PC-9 (cell line): ENCODE results near the gene SERPINI1. TPM values are rescaled to one million over a fixed set of nuclear protein-coding genes. Genes with fewer than 3 reads are reported as not detected.

ENCODE experiments used
- BruUV-seq: library from RNA; stranded (reverse); fragments of 400-500 nt; replicated peaks from 2 replicates; lab custom pipeline; 2021; lab: Mats Ljungman, UMichigan
- CTCF ChIA-PET: fragments of 300-600 bp; sonication (Branson Sonifier 250); formaldehyde crosslinking; loops from one replicate; lab custom pipeline; 2022; ENCODE audit warnings: antibody characterized with exemption; lab: Charles Lee
- POLR2A ChIA-PET: fragments of 300-600 bp; sonication (Branson Sonifier 250); formaldehyde crosslinking; loops from one replicate; lab custom pipeline; 2022; ENCODE audit warnings: antibody characterized with exemption; ENCODE audit not compliant: unreplicated experiment; lab: Charles Lee
- DNase-seq, 2 experiments: peaks; one replicate each; pipeline versions ENCODE4 v3.0.0 to v3.0.0-alpha.2; 2015 to 2022; ENCODE audit warnings: mixed read lengths in 1 of 2
- H2AFZ ChIP-seq: fragments of 200-600 bp; sonication (generic); 2 replicates; pipeline ENCODE4 v1.8.1; 2017; ENCODE audit warnings: antibody characterized with exemption
- H3F3A ChIP-seq: fragments of 200-600 bp; sonication (generic); 2 replicates; pipeline ENCODE4 v1.8.1; 2017; ENCODE audit warnings: antibody characterized with exemption, mild to moderate bottlenecking, low read depth; ENCODE audit not compliant: insufficient read depth
- H3K27ac ChIP-seq: fragments of 200-600 bp; sonication (generic); 2 replicates; pipeline ENCODE4 v1.6.1; 2016; ENCODE audit warnings: mixed run types
- H3K27me3 ChIP-seq: fragments of 200-600 bp; sonication (generic); 2 replicates; pipeline ENCODE4 v1.6.1; 2016; ENCODE audit warnings: low read depth, mixed run types; ENCODE audit not compliant: insufficient read depth
- H3K36me3 ChIP-seq: fragments of 200-600 bp; sonication (generic); 2 replicates; pipeline ENCODE4 v1.6.1; 2016; ENCODE audit warnings: low read depth, mixed run types
- H3K4me1 ChIP-seq: fragments of 200-600 bp; sonication (generic); replicated peaks from 2 replicates; pipeline ENCODE4 v1.6.1; 2016; ENCODE audit warnings: mixed run types; ENCODE audit not compliant: insufficient read depth
- H3K4me2 ChIP-seq: fragments of 200-600 bp; sonication (generic); 2 replicates; pipeline ENCODE4 v1.6.1; 2017; ENCODE audit warnings: mixed run types
- H3K4me3 ChIP-seq: fragments of 200-600 bp; sonication (generic); 2 replicates; pipeline ENCODE4 v1.6.1; 2016; ENCODE audit warnings: mixed run types
- H3K79me2 ChIP-seq: fragments of 200-600 bp; sonication (generic); 2 replicates; pipeline ENCODE4 v1.6.1; 2017; ENCODE audit warnings: low read depth, mixed run types
- H3K9me2 ChIP-seq: fragments of 200-600 bp; sonication (generic); 2 replicates; pipeline ENCODE4 v1.8.1; 2017; ENCODE audit warnings: mild to moderate bottlenecking; ENCODE audit not compliant: insufficient read depth
- H3K9me3 ChIP-seq: fragments of 200-600 bp; sonication (generic); 2 replicates; pipeline ENCODE4 v1.8.1; 2016; ENCODE audit warnings: low read depth; ENCODE audit not compliant: insufficient read depth
- H4K20me1 ChIP-seq: fragments of 200-600 bp; sonication (generic); 2 replicates; pipeline ENCODE4 v1.8.1; 2017; ENCODE audit not compliant: insufficient read depth
- CTCF ChIP-seq: fragments of 200-600 bp; sonication (generic); conservative IDR thresholded peaks from 2 replicates; pipeline ENCODE4 v1.6.1; 2017; ENCODE audit warnings: mixed run types, antibody characterized with exemption, mild to moderate bottlenecking, moderate library complexity
- EZH2 ChIP-seq: fragments of 200-600 bp; sonication (generic); IDR thresholded peaks from 2 replicates; pipeline ENCODE4 v1.8.0; 2017; ENCODE audit warnings: antibody characterized with exemption, low read depth
- intact Hi-C: fragments of 100-400 bp; cut with micrococcal nuclease; formaldehyde crosslinking; loops from one replicate; pipeline ENCODE4 v1.10.0; 2022; ENCODE audit not compliant: unreplicated experiment
- total RNA-seq: library from RNA; stranded (reverse); gene quantifications from 2 replicates; pipeline ENCODE4 v1.2.3, GENCODE V29; 2021

The SERPINI1 gene
- total RNA-seq, 1 experiment from 2014 or later: 2.4 TPM

GRCh38 chr3:167734498-167735232, 856 bp upstream of the SERPINI1 start, which contains the start of gene PDCD10:
PDCD10 (minus strand) TSS chr3:167734892; CDS start chr3:167720157, 14,735 bp downstream.
- POLR2A ChIA-PET: interaction anchor here (0.6 kb wide), 1 partner anchor 9 kb away, joined by 3 read pairs; no protein-coding TSS in a partner anchor

GRCh38 chr3:167736264-167736787, 805 bp downstream of the SERPINI1 start:
- H3F3A ChIP-seq: peaks cover 11% of the 10 kb centered on the region; the same call in 1 of the 2 replicates
- H4K20me1 ChIP-seq: peaks cover 14% of the 10 kb centered on the region
- no peak overlapping the region for H3K27ac ChIP-seq
- H3K36me3 ChIP-seq: no peaks in the 10 kb centered on the region
- H3K27me3 ChIP-seq: no peaks in the 10 kb centered on the region
- BruUV-seq: no TSS peak
- TF ChIP-seq CTCF (no peak), EZH2 (no peak)
- no peak for DNase-seq
- H2AFZ ChIP-seq: peak overlapping the region; percentile 98
- ChIA-PET CTCF (no interaction called here), POLR2A (interaction anchor here (0.5 kb wide), 1 partner anchor 786 kb away, joined by 3 read pairs; no protein-coding TSS in a partner anchor)
- H3K9me2 ChIP-seq: no peaks in the 10 kb centered on the region
- H3K4me1 ChIP-seq: peaks cover 29% of the 10 kb centered on the region
- H3K79me2 ChIP-seq: peaks cover 30% of the 10 kb centered on the region
- H3K4me3 ChIP-seq: peak overlapping the region; percentile 87
- H3K9me3 ChIP-seq: no peaks in the 10 kb centered on the region
- H3K4me2 ChIP-seq: peak overlapping the region; percentile 89
- intact Hi-C loops: no loop called here

More at GRCh38 chr3:167734498-167735232, 856 bp upstream of the SERPINI1 start, which contains the start of gene PDCD10:
- H2AFZ ChIP-seq: peak within 1 kb of the TSS; percentile 98
- H3K4me3 ChIP-seq: peak within 1 kb of the TSS; percentile 87
- H4K20me1 ChIP-seq: peaks cover 29% of the 10 kb centered on the region
- peaks cover 29% of the 10 kb centered on the region for H3K4me1 ChIP-seq
- DNase-seq: peak; percentile 99
- no peaks in the 10 kb centered on the region for H3K9me2 ChIP-seq
- CTCF ChIA-PET: no interaction called here
- no peaks in the 10 kb centered on the region for H3K27me3 ChIP-seq
- TF ChIP-seq EZH2 (no peak), CTCF (no peak)
- peak within 1 kb of the TSS; percentile 70 for H3K27ac ChIP-seq
- intact Hi-C loops: loop anchor here (1.0 to 5.0 kb wide), 2 partner anchors 327 to 361 kb away; partner anchors contain the start of gene GOLIM4
- peaks cover 47% of the 10 kb centered on the region for H3K79me2 ChIP-seq
- H3F3A ChIP-seq: peaks cover 11% of the 10 kb centered on the region; the same call in 1 of the 2 replicates
- no TSS peak for BruUV-seq
- H3K36me3 ChIP-seq: 0 out of 2 replicates have a peak, but pooled peaks cover 4% of the 10 kb centered on the region
- H3K9me3 ChIP-seq: no peaks in the 10 kb centered on the region
- peak within 1 kb of the TSS; percentile 89 for H3K4me2 ChIP-seq

- Histone ChIP-seq H3K9me3 (no peaks in the 10 kb centered on the region), H3K4me3 (peak overlapping the region; percentile 87), H3K9me2 (no peaks in the 10 kb centered on the region), H2AFZ (peak overlapping the region; percentile 98; the same call in 1 of the 2 replicates), H3K4me2 (peak overlapping the region; percentile 89), H3K4me1 (peaks cover 27% of the 10 kb centered on the region), H3K27me3 (no peaks in the 10 kb centered on the region), H3K36me3 (no peaks in the 10 kb centered on the region), H3K27ac (no peak overlapping the region), H4K20me1 (peaks cover 9% of the 10 kb centered on the region), H3K79me2 (peaks cover 23% of the 10 kb centered on the region), H3F3A (peaks cover 11% of the 10 kb centered on the region; the same call in 1 of the 2 replicates)
- CTCF ChIA-PET: no interaction called here
- no peak for DNase-seq
- no peak for TF ChIP-seq CTCF
- TF ChIP-seq EZH2: no peak
- intact Hi-C loops: no loop called here
- POLR2A ChIA-PET: interaction anchor here (0.6 kb wide), 1 partner anchor 227 kb away, joined by 3 read pairs; no protein-coding TSS in a partner anchor
- no TSS peak for BruUV-seq
Observed at GRCh38 chr3:167736997-167737396, 1.5 kb downstream of the SERPINI1 start.
